ENCODE results near the gene ADAMTS17.

ADAMTS17 gene

GRCh38 chr15:100007609-100008008, 334.2 kb downstream of the ADAMTS17 start:
- no peak for DNase-seq

GRCh38 chr15:100005715-100006114, 336.1 kb downstream of the ADAMTS17 start:
- no peak for DNase-seq

GRCh38 chr15:100005013-100005412, 336.8 kb downstream of the ADAMTS17 start:
- DNase-seq, result no peak

GRCh38 chr15:100002787-100003536, 338.8 kb downstream of the ADAMTS17 start:
- DNase-seq, result no peak

GRCh38 chr15:100002086-100002620, 339.6 kb downstream of the ADAMTS17 start:
- DNase-seq, result no peak

GRCh38 chr15:100001405-100001804, 340.4 kb downstream of the ADAMTS17 start:
- no peak for DNase-seq

GRCh38 chr15:99999282-100000070, 342.3 kb downstream of the ADAMTS17 start:
- DNase-seq, result no peak

GRCh38 chr15:99998661-99999101, 343.1 kb downstream of the ADAMTS17 start:
- DNase-seq, result no peak

GRCh38 chr15:99997112-99997651, 344.6 kb downstream of the ADAMTS17 start:
- no peak for DNase-seq

GRCh38 chr15:99996660-99997059, 345.1 kb downstream of the ADAMTS17 start:
- no peak for DNase-seq

GRCh38 chr15:99995543-99995942, 346.2 kb downstream of the ADAMTS17 start:
- no peak for DNase-seq

- DNase-seq, result no peak
These were observed 346.9 kb downstream of the ADAMTS17 start for GRCh38 chr15:99994849-99995248.

GRCh38 chr15:99993681-99994131, 348.1 kb downstream of the ADAMTS17 start:
- no peak for DNase-seq

- DNase-seq, result no peak
These were observed 348.5 kb downstream of the ADAMTS17 start for GRCh38 chr15:99993262-99993661.

GRCh38 chr15:99992611-99993231, 349.1 kb downstream of the ADAMTS17 start:
- DNase-seq, result no peak

GRCh38 chr15:99989095-99989494, 352.7 kb downstream of the ADAMTS17 start:
- no peak for DNase-seq

- no peak for DNase-seq
These were observed 354.1 kb downstream of the ADAMTS17 start for GRCh38 chr15:99987701-99988100.

GRCh38 chr15:99987119-99987506, 354.7 kb downstream of the ADAMTS17 start:
- no peak for DNase-seq

GRCh38 chr15:99986297-99987118, 355.3 kb downstream of the ADAMTS17 start:
- no peak for DNase-seq

- DNase-seq, result no peak
These were observed 355.9 kb downstream of the ADAMTS17 start for GRCh38 chr15:99985878-99986277.

GRCh38 chr15:99984491-99985243, 357.1 kb downstream of the ADAMTS17 start:
- no peak for DNase-seq

Measured in SW 1271 (cell line).